PC-3 (cell line): Measurements from ENCODE around the gene DOCK10. TPM values are rescaled to one million over a fixed set of nuclear protein-coding genes. Genes with fewer than 3 reads are reported as not detected.

Experiments
- ATAC-seq: fragments of 200-7000 bp; cut with Tn5 transposase; 2 replicates; pipeline ENCODE4 v1.9.1; 2020; ENCODE audit warnings: mild to moderate bottlenecking, moderate library complexity
- BruUV-seq: library from RNA; stranded (reverse); fragments of 400-500 nt; replicated peaks from 2 replicates; lab custom pipeline; 2021; lab: Mats Ljungman, UMichigan
- CTCF ChIA-PET: fragments of 300-600 bp; sonication (Branson Sonifier 250); formaldehyde crosslinking; loops from one replicate; lab custom pipeline; 2022; ENCODE audit warnings: antibody characterized with exemption; lab: Charles Lee
- POLR2A ChIA-PET: fragments of 300-600 bp; sonication (Branson Sonifier 250); formaldehyde crosslinking; loops from one replicate; lab custom pipeline; 2022; ENCODE audit warnings: antibody characterized with exemption; ENCODE audit not compliant: unreplicated experiment; lab: Charles Lee
- DNase-seq: peaks from one replicate; pipeline ENCODE4 v3.0.0-alpha.2; 2015
- H2AFZ ChIP-seq: fragments of 300-600 bp; sonication (generic); 2 replicates; pipeline ENCODE4 v1.6.0; 2016; ENCODE audit warnings: antibody characterized with exemption, low read length
- H3F3A ChIP-seq: fragments of 300-600 bp; sonication (generic); one replicate; pipeline ENCODE4 v1.6.0; 2017; ENCODE audit warnings: antibody characterized with exemption, low read length, control low read depth, mild to moderate bottlenecking; ENCODE audit not compliant: unreplicated experiment
- H3K27ac ChIP-seq: fragments of 300-600 bp; sonication (generic); 2 replicates; pipeline ENCODE4 v1.5.1; 2016; ENCODE audit warnings: mild to moderate bottlenecking, low read length
- H3K27me3 ChIP-seq: fragments of 300-600 bp; sonication (generic); 2 replicates; pipeline ENCODE4 v1.6.1; 2016; ENCODE audit warnings: low read length, mixed read lengths
- H3K36me3 ChIP-seq: fragments of 300-600 bp; sonication (generic); 2 replicates; pipeline ENCODE4 v1.6.1; 2016; ENCODE audit warnings: low read depth, mixed run types, low read length, mixed read lengths
- H3K4me1 ChIP-seq: fragments of 300-600 bp; sonication (generic); 2 replicates; pipeline ENCODE4 v1.5.1; 2016; ENCODE audit warnings: low read length; ENCODE audit not compliant: insufficient read depth
- H3K4me2 ChIP-seq: fragments of 300-600 bp; sonication (generic); 2 replicates; pipeline ENCODE4 v1.6.0; 2016; ENCODE audit warnings: low read length
- H3K4me3 ChIP-seq: fragments of 300-600 bp; sonication (generic); 2 replicates; pipeline ENCODE4 v1.5.1; 2016; ENCODE audit warnings: mild to moderate bottlenecking, low read length, mixed read lengths
- H3K79me2 ChIP-seq: fragments of 300-600 bp; sonication (generic); 2 replicates; pipeline ENCODE4 v1.6.1; 2017; ENCODE audit warnings: low read length, mixed read lengths
- H3K9ac ChIP-seq: fragments of 300-600 bp; sonication (generic); 2 replicates; pipeline ENCODE4 v1.6.0; 2016; ENCODE audit warnings: mild to moderate bottlenecking, low read length
- H3K9me2 ChIP-seq: fragments of 300-600 bp; sonication (generic); replicated peaks from 2 replicates; pipeline ENCODE4 v1.6.1; 2016; ENCODE audit warnings: mixed run types, low read length, mixed read lengths
- H3K9me3 ChIP-seq: fragments of 300-600 bp; sonication (generic); 2 replicates; pipeline ENCODE4 v1.6.1; 2016; ENCODE audit warnings: low read length, mixed read lengths
- H4K20me1 ChIP-seq: fragments of 300-600 bp; sonication (generic); 2 replicates; pipeline ENCODE4 v1.6.1; 2016; ENCODE audit warnings: low read length, mixed read lengths
- EZH2 ChIP-seq: fragments of 300-600 bp; sonication (generic); IDR thresholded peaks from one replicate; pipeline ENCODE4 v1.6.1; 2017; ENCODE audit warnings: antibody characterized with exemption, mild to moderate bottlenecking, low read length; ENCODE audit not compliant: unreplicated experiment
- EZH2phosphoT487 ChIP-seq: fragments of 300-600 bp; sonication (generic); IDR thresholded peaks from 2 replicates; pipeline ENCODE4 v1.6.1; 2018; ENCODE audit warnings: mild to moderate bottlenecking, antibody characterized with exemption, low read length, borderline replicate concordance
- intact Hi-C: fragments of 100-400 bp; cut with micrococcal nuclease; formaldehyde crosslinking; loops from 2 replicates; pipeline ENCODE4 v1.9.0; 2023
- total RNA-seq: library from RNA; depleted of rRNA; stranded (reverse); fragments of >200 nt; gene quantifications from 2 replicates; pipeline ENCODE4 v1.2.3, GENCODE V29; 2014
- TF ChIP-seq, protein P1 (sequence below): fragments of 300-600 bp; sonication (generic); conservative IDR thresholded peaks from 2 replicates; pipeline ENCODE4 v1.5.1; 2017; ENCODE audit warnings: antibody characterized with exemption, low read depth, mild to moderate bottlenecking, low read length

The DOCK10 gene
- total RNA-seq, 1 experiment from 2014 or later: 23.1 TPM

- no TSS peak for BruUV-seq
- Histone ChIP-seq H4K20me1 (no peaks in the 10 kb centered on the region; the same call in 1 of the 2 replicates), H3K9me2 (no peaks in the 10 kb centered on the region), H3K9ac (no peak overlapping the region), H3K4me2 (no peak overlapping the region), H3F3A (no peaks in the 10 kb centered on the region), H3K27ac (no peak overlapping the region), H3K36me3 (no peaks in the 10 kb centered on the region), H3K4me3 (no peak overlapping the region), H3K79me2 (no peaks in the 10 kb centered on the region), H3K27me3 (no peaks in the 10 kb centered on the region), H3K9me3 (no peaks in the 10 kb centered on the region), H3K4me1 (no peaks in the 10 kb centered on the region; the same call in 1 of the 2 replicates), H2AFZ (no peak overlapping the region)
- intact Hi-C loops: no loop called here
- ChIA-PET POLR2A (no interaction called here), CTCF (no interaction called here)
- no peak for ATAC-seq
- TF ChIP-seq EZH2phosphoT487 (no peak), EZH2 (no peak)
- TF ChIP-seq, protein P1, sequence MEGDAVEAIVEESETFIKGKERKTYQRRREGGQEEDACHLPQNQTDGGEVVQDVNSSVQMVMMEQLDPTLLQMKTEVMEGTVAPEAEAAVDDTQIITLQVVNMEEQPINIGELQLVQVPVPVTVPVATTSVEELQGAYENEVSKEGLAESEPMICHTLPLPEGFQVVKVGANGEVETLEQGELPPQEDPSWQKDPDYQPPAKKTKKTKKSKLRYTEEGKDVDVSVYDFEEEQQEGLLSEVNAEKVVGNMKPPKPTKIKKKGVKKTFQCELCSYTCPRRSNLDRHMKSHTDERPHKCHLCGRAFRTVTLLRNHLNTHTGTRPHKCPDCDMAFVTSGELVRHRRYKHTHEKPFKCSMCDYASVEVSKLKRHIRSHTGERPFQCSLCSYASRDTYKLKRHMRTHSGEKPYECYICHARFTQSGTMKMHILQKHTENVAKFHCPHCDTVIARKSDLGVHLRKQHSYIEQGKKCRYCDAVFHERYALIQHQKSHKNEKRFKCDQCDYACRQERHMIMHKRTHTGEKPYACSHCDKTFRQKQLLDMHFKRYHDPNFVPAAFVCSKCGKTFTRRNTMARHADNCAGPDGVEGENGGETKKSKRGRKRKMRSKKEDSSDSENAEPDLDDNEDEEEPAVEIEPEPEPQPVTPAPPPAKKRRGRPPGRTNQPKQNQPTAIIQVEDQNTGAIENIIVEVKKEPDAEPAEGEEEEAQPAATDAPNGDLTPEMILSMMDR: no peak
- no peak for DNase-seq
Measured at GRCh38 chr2:224982910-224983711, 59.2 kb downstream of the DOCK10 start.

- CTCF ChIA-PET: no interaction called here
- Histone ChIP-seq H3K27ac (no peak overlapping the region), H3K9me2 (no peaks in the 10 kb centered on the region), H3K4me2 (no peak overlapping the region), H3K27me3 (no peaks in the 10 kb centered on the region), H3K36me3 (no peaks in the 10 kb centered on the region), H4K20me1 (no peaks in the 10 kb centered on the region), H3K4me3 (no peak overlapping the region), H2AFZ (no peak overlapping the region), H3F3A (no peaks in the 10 kb centered on the region), H3K9ac (no peak overlapping the region), H3K4me1 (no peaks in the 10 kb centered on the region), H3K79me2 (no peaks in the 10 kb centered on the region), H3K9me3 (no peaks in the 10 kb centered on the region)
- ATAC-seq (no peak), DNase-seq (no peak)
- intact Hi-C loops: no loop called here
- POLR2A ChIA-PET: no interaction called here
- no TSS peak for BruUV-seq
- TF ChIP-seq EZH2phosphoT487 (no peak), EZH2 (no peak)
- TF ChIP-seq, protein P1: no peak
Measured at GRCh38 chr2:224982226-224982625, 60.0 kb downstream of the DOCK10 start.
